Measurements from ENCODE around the gene MYL12A. TPM values are rescaled to one million over a fixed set of nuclear protein-coding genes. Genes with fewer than 3 reads are reported as not detected.

Gene MYL12A
- total RNA-seq, 1 experiment from 2014 or later = 314 TPM

- ChIA-PET CTCF (no interaction called here), RAD21 (ENCODE audit: low non-redundant PET in 1 of 2, low total read pairs in 2 of 2, uncharacterized antibody in 2 of 2, unreplicated experiment in 2 of 2) (no interaction called here), POLR2A (no interaction called here)
- Histone ChIP-seq H3K4me3 (replicated peaks in 1 of 2; ENCODE audit: low read depth in 1 of 2, low read length in 2 of 2) (no peak overlapping the region), H3K4me2 (ENCODE audit: low read length) (no peak overlapping the region), H3K9me3 (ENCODE audit: control insufficient read depth in 1 of 2, insufficient read depth in 1 of 2, low read depth in 1 of 2, low read length in 2 of 2) (no peaks in the 10 kb centered on the region), H3K27ac (ENCODE audit: low read depth, low read length) (no peak overlapping the region), H3K36me3 (ENCODE audit: control insufficient read depth in 1 of 2, insufficient read depth in 2 of 2, low read length in 2 of 2) (no peaks in the 10 kb centered on the region), H3K79me2 (ENCODE audit: insufficient read depth, low read length) (no peaks in the 10 kb centered on the region), H3K27me3 (ENCODE audit: insufficient read depth, low read length) (no peaks in the 10 kb centered on the region), H3K9ac (ENCODE audit: low read length) (no peak overlapping the region), H3K9me2 (ENCODE audit: insufficient read depth) (no peaks in the 10 kb centered on the region), H4K20me1 (ENCODE audit: insufficient read depth) (no peaks in the 10 kb centered on the region), H2AFZ (ENCODE audit: low read depth, low read length, poor library complexity, severe bottlenecking) (no peak overlapping the region), H3K4me1 (ENCODE audit: control insufficient read depth in 1 of 2, insufficient read depth in 2 of 2, low read length in 2 of 2) (no peaks in the 10 kb centered on the region)
- TF ChIP-seq JUND (IDR thresholded peaks at IDR 0.05) = no peak
- TF ChIP-seq EGR1 (IDR thresholded peaks at IDR 0.05; ENCODE audit: low read depth) = no peak
- no peak for TF ChIP-seq SRF (IDR thresholded peaks at IDR 0.05; ENCODE audit: low read depth)
- TF ChIP-seq POLR2AphosphoS5 (IDR thresholded peaks at IDR 0.05; ENCODE audit: low read depth, low read length) = no peak
- no TSS peak for BruUV-seq (replicated peaks)
- DNase-seq (ENCODE audit: low read depth, low spot score) = no peak
- intact Hi-C loops (cut with micrococcal nuclease) = no loop called here
- ATAC-seq = no peak
Measured at GRCh38 chr18:3218819-3219218, 28.8 kb upstream of the MYL12A start.

DNA sequence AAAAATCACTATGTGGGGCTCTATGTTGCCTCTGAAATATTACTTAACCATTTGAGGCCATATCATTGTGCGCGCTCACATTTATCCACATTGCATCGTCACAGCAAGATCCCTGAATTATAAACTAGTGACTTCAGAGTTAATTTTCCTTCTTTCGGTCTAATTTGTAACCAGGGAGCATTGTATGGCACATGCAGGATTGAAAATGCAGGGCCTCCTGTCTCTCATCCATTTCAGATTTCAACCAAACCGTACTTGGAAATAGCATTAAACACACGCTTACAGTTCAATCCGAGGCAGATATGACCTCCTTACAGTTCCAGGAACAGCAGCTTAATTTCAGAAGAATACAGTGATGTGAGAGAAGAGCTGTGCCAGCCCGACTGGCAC lies 28.4 kb upstream of the MYL12A start:
- intact Hi-C loops (cut with micrococcal nuclease) = no loop called here
- ATAC-seq = no peak
- TF ChIP-seq POLR2A (IDR thresholded peaks at IDR 0.05; ENCODE audit: borderline replicate concordance, extremely low read depth, insufficient read depth, insufficient read length) (no peak), ELF1 (IDR thresholded peaks at IDR 0.05; ENCODE audit: borderline replicate concordance, low read depth) (no peak), CBX3 (IDR thresholded peaks at IDR 0.05; ENCODE audit: low read depth) (no peak), CEBPB (IDR thresholded peaks at IDR 0.05; ENCODE audit: low read depth) (no peak), TCF7L2 (IDR thresholded peaks at IDR 0.05; ENCODE audit: borderline replicate concordance, extremely low read depth, insufficient read depth, insufficient read length) (no peak), SP1 (IDR thresholded peaks at IDR 0.05; ENCODE audit: low read depth) (no peak), POLR2AphosphoS5 (IDR thresholded peaks at IDR 0.05; ENCODE audit: low read depth, low read length) (no peak), SIN3A (IDR thresholded peaks at IDR 0.05; ENCODE audit: low read depth) (no peak), ZNF274 (IDR thresholded peaks at IDR 0.05; ENCODE audit: low read depth, low read length) (no peak), SRF (IDR thresholded peaks at IDR 0.05; ENCODE audit: low read depth) (no peak), YY1 (IDR thresholded peaks at IDR 0.05; ENCODE audit: extremely low read depth, insufficient replicate concordance, low read depth, low read length) (no peak), MAX (IDR thresholded peaks at IDR 0.05) (no peak), FOSL1 (IDR thresholded peaks at IDR 0.05; ENCODE audit: low read depth) (no peak), ATF3 (IDR thresholded peaks at IDR 0.05) (no peak), ZFX (IDR thresholded peaks at IDR 0.05) (no peak), EGR1 (IDR thresholded peaks at IDR 0.05; ENCODE audit: low read depth) (no peak)
- TF ChIP-seq, protein P1, sequence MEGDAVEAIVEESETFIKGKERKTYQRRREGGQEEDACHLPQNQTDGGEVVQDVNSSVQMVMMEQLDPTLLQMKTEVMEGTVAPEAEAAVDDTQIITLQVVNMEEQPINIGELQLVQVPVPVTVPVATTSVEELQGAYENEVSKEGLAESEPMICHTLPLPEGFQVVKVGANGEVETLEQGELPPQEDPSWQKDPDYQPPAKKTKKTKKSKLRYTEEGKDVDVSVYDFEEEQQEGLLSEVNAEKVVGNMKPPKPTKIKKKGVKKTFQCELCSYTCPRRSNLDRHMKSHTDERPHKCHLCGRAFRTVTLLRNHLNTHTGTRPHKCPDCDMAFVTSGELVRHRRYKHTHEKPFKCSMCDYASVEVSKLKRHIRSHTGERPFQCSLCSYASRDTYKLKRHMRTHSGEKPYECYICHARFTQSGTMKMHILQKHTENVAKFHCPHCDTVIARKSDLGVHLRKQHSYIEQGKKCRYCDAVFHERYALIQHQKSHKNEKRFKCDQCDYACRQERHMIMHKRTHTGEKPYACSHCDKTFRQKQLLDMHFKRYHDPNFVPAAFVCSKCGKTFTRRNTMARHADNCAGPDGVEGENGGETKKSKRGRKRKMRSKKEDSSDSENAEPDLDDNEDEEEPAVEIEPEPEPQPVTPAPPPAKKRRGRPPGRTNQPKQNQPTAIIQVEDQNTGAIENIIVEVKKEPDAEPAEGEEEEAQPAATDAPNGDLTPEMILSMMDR (IDR thresholded peaks at IDR 0.05 in 2 of 3, conservative IDR thresholded peaks at IDR 0.05 in 1 of 3; ENCODE audit: borderline replicate concordance in 1 of 3, insufficient read depth in 1 of 3, low read depth in 2 of 3, low read length in 2 of 3) = no peak

More for the DNA sequence above, 28.4 kb upstream of the MYL12A start:
- H3K36me3 ChIP-seq (ENCODE audit: control insufficient read depth in 1 of 2, insufficient read depth in 2 of 2, low read length in 2 of 2) = no peaks in the 10 kb centered on the region
- ChIA-PET CTCF (no interaction called here), RAD21 (ENCODE audit: low non-redundant PET in 1 of 2, low total read pairs in 2 of 2, uncharacterized antibody in 2 of 2, unreplicated experiment in 2 of 2) (no interaction called here), POLR2A (no interaction called here)
- no TSS peak for BruUV-seq (replicated peaks)
- no peaks in the 10 kb centered on the region for H3K9me2 ChIP-seq (ENCODE audit: insufficient read depth)
- H3K27me3 ChIP-seq (ENCODE audit: insufficient read depth, low read length) = no peaks in the 10 kb centered on the region
- DNase-seq (ENCODE audit: low read depth, low spot score) = no peak
- no peaks in the 10 kb centered on the region for H4K20me1 ChIP-seq (ENCODE audit: insufficient read depth)
- H3K4me1 ChIP-seq (ENCODE audit: control insufficient read depth in 1 of 2, insufficient read depth in 2 of 2, low read length in 2 of 2) = no peaks in the 10 kb centered on the region
- H3K9ac ChIP-seq (ENCODE audit: low read length) = no peak overlapping the region
- H3K27ac ChIP-seq (ENCODE audit: low read depth, low read length) = no peak overlapping the region
- H3K4me2 ChIP-seq (ENCODE audit: low read length) = no peak overlapping the region
- H2AFZ ChIP-seq (ENCODE audit: low read depth, low read length, poor library complexity, severe bottlenecking) = no peak overlapping the region
- no peak overlapping the region for H3K4me3 ChIP-seq (replicated peaks in 1 of 2; ENCODE audit: low read depth in 1 of 2, low read length in 2 of 2)
- no peaks in the 10 kb centered on the region for H3K79me2 ChIP-seq (ENCODE audit: insufficient read depth, low read length)
- H3K9me3 ChIP-seq (ENCODE audit: control insufficient read depth in 1 of 2, insufficient read depth in 1 of 2, low read depth in 1 of 2, low read length in 2 of 2) = no peaks in the 10 kb centered on the region

All from HCT116 (cell line).